ENCODE data around the gene CORO1C.
A peak's percentile ranks its signal among the peaks of the same experiment; 100 is the strongest.

DNA sequence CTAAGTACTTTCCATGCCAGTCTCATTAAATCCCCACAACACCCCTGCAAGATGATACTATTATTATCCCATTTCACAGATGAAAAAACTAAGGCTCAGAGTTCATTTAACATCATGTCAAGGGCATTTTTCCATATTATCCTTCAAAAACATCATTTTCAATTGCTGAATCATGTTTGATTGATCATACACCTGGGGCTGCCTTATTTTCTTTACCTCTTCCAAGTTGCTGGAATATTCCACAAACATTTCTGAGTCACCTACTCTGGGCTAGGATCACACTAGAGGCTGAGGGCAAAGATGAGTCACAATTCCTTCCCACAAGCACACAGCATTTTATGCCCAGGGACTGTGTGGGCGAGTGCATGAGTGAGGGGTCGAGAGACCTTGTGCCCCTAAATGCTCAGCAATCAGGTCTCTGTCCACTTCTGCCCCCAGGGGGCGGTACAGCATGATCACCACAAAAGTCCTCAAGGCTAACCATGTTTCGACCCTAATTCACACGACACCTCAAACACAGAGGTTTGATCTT, 119.4 kb downstream of the CORO1C start:
- TF ChIP-seq POLR2A (IDR thresholded peaks at IDR 0.05; ENCODE audit: low read length), result no peak
- TF ChIP-seq, protein P1, sequence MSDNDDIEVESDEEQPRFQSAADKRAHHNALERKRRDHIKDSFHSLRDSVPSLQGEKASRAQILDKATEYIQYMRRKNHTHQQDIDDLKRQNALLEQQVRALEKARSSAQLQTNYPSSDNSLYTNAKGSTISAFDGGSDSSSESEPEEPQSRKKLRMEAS (IDR thresholded peaks at IDR 0.05), result 0 out of 2 replicates have a peak, but pooled peaks have one; percentile 21
- peak in 1 of 2 experiments; percentile 18; a peak in 1 of 5 replicates for TF ChIP-seq RAD21 (conservative IDR thresholded peaks at IDR 0.05 in 1 of 2, IDR thresholded peaks at IDR 0.05 in 1 of 2)
- TF ChIP-seq, protein P2, sequence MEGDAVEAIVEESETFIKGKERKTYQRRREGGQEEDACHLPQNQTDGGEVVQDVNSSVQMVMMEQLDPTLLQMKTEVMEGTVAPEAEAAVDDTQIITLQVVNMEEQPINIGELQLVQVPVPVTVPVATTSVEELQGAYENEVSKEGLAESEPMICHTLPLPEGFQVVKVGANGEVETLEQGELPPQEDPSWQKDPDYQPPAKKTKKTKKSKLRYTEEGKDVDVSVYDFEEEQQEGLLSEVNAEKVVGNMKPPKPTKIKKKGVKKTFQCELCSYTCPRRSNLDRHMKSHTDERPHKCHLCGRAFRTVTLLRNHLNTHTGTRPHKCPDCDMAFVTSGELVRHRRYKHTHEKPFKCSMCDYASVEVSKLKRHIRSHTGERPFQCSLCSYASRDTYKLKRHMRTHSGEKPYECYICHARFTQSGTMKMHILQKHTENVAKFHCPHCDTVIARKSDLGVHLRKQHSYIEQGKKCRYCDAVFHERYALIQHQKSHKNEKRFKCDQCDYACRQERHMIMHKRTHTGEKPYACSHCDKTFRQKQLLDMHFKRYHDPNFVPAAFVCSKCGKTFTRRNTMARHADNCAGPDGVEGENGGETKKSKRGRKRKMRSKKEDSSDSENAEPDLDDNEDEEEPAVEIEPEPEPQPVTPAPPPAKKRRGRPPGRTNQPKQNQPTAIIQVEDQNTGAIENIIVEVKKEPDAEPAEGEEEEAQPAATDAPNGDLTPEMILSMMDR (IDR thresholded peaks at IDR 0.05), result peak; percentile 33
- TF ChIP-seq SREBF2 (IDR thresholded peaks at IDR 0.05), result no peak
- TF ChIP-seq, protein P3, sequence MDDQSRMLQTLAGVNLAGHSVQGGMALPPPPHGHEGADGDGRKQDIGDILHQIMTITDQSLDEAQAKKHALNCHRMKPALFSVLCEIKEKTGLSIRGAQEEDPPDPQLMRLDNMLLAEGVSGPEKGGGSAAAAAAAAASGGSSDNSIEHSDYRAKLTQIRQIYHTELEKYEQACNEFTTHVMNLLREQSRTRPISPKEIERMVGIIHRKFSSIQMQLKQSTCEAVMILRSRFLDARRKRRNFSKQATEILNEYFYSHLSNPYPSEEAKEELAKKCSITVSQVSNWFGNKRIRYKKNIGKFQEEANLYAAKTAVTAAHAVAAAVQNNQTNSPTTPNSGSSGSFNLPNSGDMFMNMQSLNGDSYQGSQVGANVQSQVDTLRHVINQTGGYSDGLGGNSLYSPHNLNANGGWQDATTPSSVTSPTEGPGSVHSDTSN (IDR thresholded peaks at IDR 0.05), result no peak
- TF ChIP-seq EP300 (IDR thresholded peaks at IDR 0.05), result no peak
- TF ChIP-seq, protein P4, sequence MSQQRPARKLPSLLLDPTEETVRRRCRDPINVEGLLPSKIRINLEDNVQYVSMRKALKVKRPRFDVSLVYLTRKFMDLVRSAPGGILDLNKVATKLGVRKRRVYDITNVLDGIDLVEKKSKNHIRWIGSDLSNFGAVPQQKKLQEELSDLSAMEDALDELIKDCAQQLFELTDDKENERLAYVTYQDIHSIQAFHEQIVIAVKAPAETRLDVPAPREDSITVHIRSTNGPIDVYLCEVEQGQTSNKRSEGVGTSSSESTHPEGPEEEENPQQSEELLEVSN (IDR thresholded peaks at IDR 0.05; ENCODE audit: borderline replicate concordance, low read depth), result no peak
- TF ChIP-seq HDAC2 (IDR thresholded peaks at IDR 0.05), result no peak
- TF ChIP-seq, protein P5, sequence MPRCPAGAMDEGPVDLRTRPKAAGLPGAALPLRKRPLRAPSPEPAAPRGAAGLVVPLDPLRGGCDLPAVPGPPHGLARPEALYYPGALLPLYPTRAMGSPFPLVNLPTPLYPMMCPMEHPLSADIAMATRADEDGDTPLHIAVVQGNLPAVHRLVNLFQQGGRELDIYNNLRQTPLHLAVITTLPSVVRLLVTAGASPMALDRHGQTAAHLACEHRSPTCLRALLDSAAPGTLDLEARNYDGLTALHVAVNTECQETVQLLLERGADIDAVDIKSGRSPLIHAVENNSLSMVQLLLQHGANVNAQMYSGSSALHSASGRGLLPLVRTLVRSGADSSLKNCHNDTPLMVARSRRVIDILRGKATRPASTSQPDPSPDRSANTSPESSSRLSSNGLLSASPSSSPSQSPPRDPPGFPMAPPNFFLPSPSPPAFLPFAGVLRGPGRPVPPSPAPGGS (IDR thresholded peaks at IDR 0.05), result no peak
- TF ChIP-seq FOSL2 (IDR thresholded peaks at IDR 0.05), result no peak
- TF ChIP-seq FOSL2 (CRISPR knock-in tag; IDR thresholded peaks at IDR 0.05), result peak; percentile 78
- TF ChIP-seq ZFP36 (IDR thresholded peaks at IDR 0.05; ENCODE audit: borderline replicate concordance, partially characterized antibody), result no peak
- no peak for TF ChIP-seq KDM1A (IDR thresholded peaks at IDR 0.05; ENCODE audit: low read depth)
